Measurements from ENCODE around the gene RRN3.
"Not testable (repeated sequence)": the region's sequence is repeated elsewhere in the genome, so short reads cannot be mapped to it uniquely, and the experiment has no call there.

The RRN3 gene

GRCh38 chr16:15012941-15013340, 81.1 kb downstream of the RRN3 start:
- H3K27ac ChIP-seq; DNase-seq (ENCODE audit: low spot score); POLR2A ChIA-PET (ENCODE audit: low non-redundant PET): not testable (repeated sequence)
- CTCF ChIA-PET = interaction anchor here (0.6 kb wide), 1 partner anchor 32 kb away, joined by 7 read pairs; no protein-coding TSS in a partner anchor
